K562 (cell line): ENCODE data around the gene SBF1. TPM values are rescaled to one million over a fixed set of nuclear protein-coding genes. Genes with fewer than 3 reads are reported as not detected.
A peak's percentile ranks its signal among the peaks of the same experiment; 100 is the strongest.

Experiments
- ATAC-seq: fragments of 200-7000 bp; cut with Tn5 transposase; 3 replicates; pipeline ENCODE4 v1.9.1; 2020; ENCODE audit warnings: moderate library complexity
- BruUV-seq: library from RNA; stranded (reverse); fragments of 400-500 nt; replicated peaks from 2 replicates; lab custom pipeline; 2021; lab: Mats Ljungman, UMichigan
- CTCF ChIA-PET: fragments of 300-600 bp; formaldehyde crosslinking; extraction: SDS; loops from one replicate; lab custom pipeline; 2021; ENCODE audit warnings: low intra/inter-chr PET ratio; lab: Yijun Ruan, JAX
- POLR2A ChIA-PET: fragments of 300-600, 350-650 bp; sonication (Branson Sonifier 250); formaldehyde crosslinking; extraction: SDS; loops from one replicate; lab custom pipeline; 2021; ENCODE audit warnings: antibody characterized with exemption, inconsistent platforms; lab: Yijun Ruan, JAX
- DNase-seq, 4 experiments: peaks; one replicate each; pipeline versions ENCODE4 v3.0.0 to v3.0.0-alpha.2; 2011 to 2018; ENCODE audit warnings: low spot score in 3 of 4, mixed read lengths in 3 of 4; ENCODE audit errors: extremely low read depth in 1 of 4
- FAIRE-seq: peaks from 2 replicates; lab custom pipeline; 2011; peaks lifted over from hg19 to GRCh38; lab: Jason Lieb, UNC
- H2AFZ ChIP-seq: 2 replicates; pipeline ENCODE4 v1.6.0; 2011; ENCODE audit warnings: low read depth, low read length, control low read depth, inconsistent platforms
- H3K27ac ChIP-seq: fragments of 200-600 bp; 3 replicates; pipeline ENCODE4 v1.8.0; 2011; ENCODE audit warnings: low read depth, mild to moderate bottlenecking, control low read depth, inconsistent platforms, low read length, moderate library complexity, mixed read lengths; ENCODE audit errors: extremely low read depth
- H3K27me3 ChIP-seq, 2 experiments: fragments of 300-600 bp in 1 of 2; 2 replicates in 1 of 2; 3 replicates in 1 of 2; pipeline versions ENCODE4 v1.6.0 to v1.8.0; 2011; ENCODE audit warnings: inconsistent platforms in 2 of 2, low read length in 2 of 2, mild to moderate bottlenecking in 1 of 2, mixed read lengths in 1 of 2, moderate library complexity in 1 of 2; ENCODE audit not compliant: control insufficient read depth in 2 of 2, insufficient read depth in 2 of 2
- H3K36me3 ChIP-seq: fragments of 300-600 bp; 3 replicates; pipeline ENCODE4 v1.8.0; 2011; ENCODE audit warnings: mild to moderate bottlenecking, low read length, inconsistent platforms; ENCODE audit not compliant: control insufficient read depth, insufficient read depth
- H3K4me1 ChIP-seq, 2 experiments: fragments of 200-600 bp in 1 of 2; replicated peaks in 1 of 2; 2 replicates in 1 of 2; 3 replicates in 1 of 2; pipeline versions ENCODE4 v1.5.1 to v1.8.0; 2011; ENCODE audit warnings: inconsistent platforms in 2 of 2, low read length in 2 of 2, mild to moderate bottlenecking in 1 of 2, mixed read lengths in 1 of 2, moderate library complexity in 1 of 2; ENCODE audit not compliant: control insufficient read depth in 2 of 2, insufficient read depth in 2 of 2
- H3K4me2 ChIP-seq: 2 replicates; pipeline ENCODE4 v1.6.1; 2011; ENCODE audit warnings: low read length, control low read depth, inconsistent platforms, mixed read lengths; ENCODE audit not compliant: insufficient read depth
- H3K4me3 ChIP-seq: fragments of 200-600 bp; sonication (generic), shearing (Covaris generic); 2 replicates; pipeline ENCODE4 v1.5.1; 2016; ENCODE audit warnings: control low read depth, inconsistent platforms
- H3K79me2 ChIP-seq: fragments of 200-600 bp; 3 replicates; pipeline ENCODE4 v1.8.0; 2011; ENCODE audit warnings: low read length, inconsistent platforms; ENCODE audit not compliant: control insufficient read depth, insufficient read depth
- H3K9ac ChIP-seq, 2 experiments: 2 replicates each; pipeline versions ENCODE4 v1.6.0 to v1.6.1; 2011; ENCODE audit warnings: low read depth in 2 of 2, low read length in 2 of 2, control low read depth in 1 of 2, inconsistent platforms in 1 of 2, mild to moderate bottlenecking in 1 of 2, mixed read lengths in 1 of 2; ENCODE audit not compliant: insufficient read depth in 1 of 2
- H3K9me1 ChIP-seq: one replicate; pipeline ENCODE4 v1.6.0; 2011; ENCODE audit warnings: inconsistent platforms, mild to moderate bottlenecking, low read length, moderate library complexity; ENCODE audit not compliant: control insufficient read depth, insufficient read depth
- H3K9me3 ChIP-seq: replicated peaks from 2 replicates; pipeline ENCODE4 v1.5.1; 2011; ENCODE audit warnings: low read depth, low read length, inconsistent platforms; ENCODE audit not compliant: control insufficient read depth, insufficient read depth
- H4K20me1 ChIP-seq: replicated peaks from 2 replicates; pipeline ENCODE4 v1.6.1; 2011; ENCODE audit warnings: low read length, inconsistent platforms, mixed read lengths; ENCODE audit not compliant: control insufficient read depth, insufficient read depth
- CBX8 ChIP-seq: fragments of 200-600 bp; sonication (generic); IDR thresholded peaks from 2 replicates; pipeline ENCODE4 v1.6.1; 2012; ENCODE audit warnings: borderline replicate concordance, mixed run types, low read depth, mild to moderate bottlenecking, moderate library complexity, mixed read lengths, low read length, control low read depth, inconsistent platforms; ENCODE audit not compliant: poor library complexity, severe bottlenecking; ENCODE audit errors: extremely low read depth
- POLR2G ChIP-seq: fragments of 200-400 bp; formaldehyde crosslinking; IDR thresholded peaks from 2 replicates; pipeline ENCODE4 v1.6.1; 2017; ENCODE audit warnings: low read depth, mild to moderate bottlenecking, antibody characterized with exemption, low read length, moderate library complexity
- THAP7 ChIP-seq: fragments of 250-450 bp; sonication (Bioruptor Pico); IDR thresholded peaks from 2 replicates; pipeline ENCODE4 v1.5.0; 2021
- WGBS: fragments of 100-300 bp; shearing (Covaris generic); methylation state at CpG from one replicate; pipeline ENCODE4 v1.1.6; 2016; ENCODE audit warnings: low coverage, mixed read lengths; ENCODE audit not compliant: insufficient coverage; ENCODE audit errors: missing lambda C conversion rate; 5-methylcytosine and 5-hydroxymethylcytosine counted together
- in situ Hi-C: fragments of 300-500 bp; cut with MboI; formaldehyde crosslinking; loops from 4 replicates; pipeline ENCODE4 v1.15.0; 2018; ENCODE audit warnings: inconsistent platforms, mixed read lengths
- intact Hi-C: fragments of 100-400 bp; cut with micrococcal nuclease; formaldehyde crosslinking; loops from 2 replicates; pipeline ENCODE4 v1.14.2; 2022
- polyA plus RNA-seq, 8 experiments: library from polyadenylated mRNA; depleted of rRNA in 4 of 8; stranded (reverse) in 5 of 8; unstranded in 3 of 8; fragments of >200 nt; fragmentation: Nextera tagmentation in 2 of 8; fragmentation: Illumina TruSeq in 1 of 8; extraction: Ambion mirVana in 2 of 8; extraction: Trizol in 1 of 8; gene quantifications; 2 replicates each; pipeline versions ENCODE4 v1.2.1 to v1.2.3, GENCODE V29; 2011 to 2014; ENCODE audit warnings: inconsistent platforms in 1 of 8, missing spikeins in 1 of 8
- total RNA-seq, 7 experiments: library from RNA; depleted of rRNA in 6 of 7; stranded (reverse); fragments of >200 nt in 6 of 7; fragmentation: Illumina TruSeq in 2 of 7; extraction: Trizol in 2 of 7; gene quantifications; 2 replicates each; pipeline versions ENCODE4 v1.2.1 to v1.2.3, GENCODE V29; 2011 to 2021; ENCODE audit warnings: low replicate concordance in 1 of 7
- TF ChIP-seq, protein P1 (sequence below): fragments of 450-650 bp; formaldehyde crosslinking; IDR thresholded peaks from 2 replicates; pipeline ENCODE4 v1.4.0; 2020; ENCODE audit warnings: mild to moderate bottlenecking, mixed read lengths

The SBF1 gene
- total and polyA plus RNA-seq, 9 of the 15 experiments (the other 6 are each of a cell fraction or from before 2014, with no cell fraction given) = 0.44 to 50.4 (median 11.4) TPM

DNA sequence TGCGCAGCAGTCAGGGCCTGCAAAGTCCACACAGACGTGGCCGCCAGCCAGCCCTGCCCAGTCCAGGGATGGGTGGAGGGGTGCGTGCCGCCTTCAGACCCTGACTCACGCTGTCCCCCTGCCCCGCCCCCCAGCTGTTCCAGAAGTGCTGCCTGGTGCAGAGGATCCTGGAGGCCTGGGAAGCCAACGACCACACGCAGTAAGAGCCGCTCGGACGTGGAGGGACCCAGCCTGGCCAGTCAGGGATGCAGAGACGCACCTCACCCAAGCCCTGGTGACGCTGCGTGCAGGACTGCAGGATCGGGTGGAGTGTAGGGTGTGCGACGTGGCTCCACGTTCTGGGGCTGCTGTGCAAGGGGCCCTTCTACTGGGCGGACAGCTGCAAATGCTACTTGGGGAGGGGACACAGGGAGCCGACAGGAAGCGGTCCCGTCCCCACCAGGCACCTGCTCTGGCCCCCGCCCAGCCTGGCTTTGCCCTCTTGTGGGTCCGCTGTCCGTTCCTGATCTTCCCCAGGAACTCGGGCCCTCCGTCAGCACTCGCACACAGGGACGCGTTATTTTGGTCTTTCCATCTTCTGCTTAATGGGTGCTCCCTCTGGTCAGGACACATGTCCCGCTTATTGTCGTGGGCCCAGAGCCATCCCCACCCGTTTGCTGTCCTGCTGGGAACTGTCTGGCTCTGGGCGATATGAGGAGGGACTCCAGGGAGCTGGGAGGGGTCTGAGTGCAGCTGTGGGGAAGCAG, 42.5 kb downstream of the SBF1 start:
- BruUV-seq = no TSS peak
- Histone ChIP-seq H4K20me1 (no peaks in the 10 kb centered on the region), H2AFZ (no peak overlapping the region), H3K4me1 (no peaks in the 10 kb centered on the region), H3K79me2 (no peaks in the 10 kb centered on the region), H3K27ac (no peak overlapping the region), H3K4me3 (no peak overlapping the region), H3K36me3 (peaks cover 56% of the 10 kb centered on the region; the same call in 2 of the 3 replicates), H3K4me2 (no peak overlapping the region), H3K9me1 (no peaks in the 10 kb centered on the region), H3K27me3 (no peaks in the 10 kb centered on the region), H3K9ac (no peak overlapping the region), H3K9me3 (no peaks in the 10 kb centered on the region)
- 96% methylated on average over 22 of the region's 35 CpGs for WGBS
- in situ Hi-C loops = no loop called here
- TF ChIP-seq CBX8 = no peak
- peak; percentile 47; the same call in 1 of the 2 replicates for TF ChIP-seq POLR2G
- no peak for FAIRE-seq
- intact Hi-C loops = no loop called here
- no peak for DNase-seq
- CTCF ChIA-PET = no interaction called here
- ATAC-seq = no peak
- POLR2A ChIA-PET = no interaction called here

- Histone ChIP-seq H4K20me1 (no peaks in the 10 kb centered on the region), H3K4me1 (no peaks in the 10 kb centered on the region; a peak in 2 of 5 replicates), H3K9me1 (no peaks in the 10 kb centered on the region), H3K4me3 (no peak overlapping the region), H3K9me3 (no peaks in the 10 kb centered on the region), H3K27ac (no peak overlapping the region), H3K4me2 (no peak overlapping the region), H3K27me3 (no peaks in the 10 kb centered on the region), H2AFZ (no peak overlapping the region), H3K79me2 (no peaks in the 10 kb centered on the region), H3K9ac (no peak overlapping the region), H3K36me3 (peaks cover 70% of the 10 kb centered on the region; the same call in 2 of the 3 replicates)
- POLR2A ChIA-PET = no interaction called here
- BruUV-seq = no TSS peak
- DNase-seq = no peak
- CTCF ChIA-PET = no interaction called here
- intact Hi-C loops (no loop called here), in situ Hi-C loops (no loop called here)
- FAIRE-seq = no peak
- TF ChIP-seq THAP7 (CRISPR knock-in tag) = no peak
- TF ChIP-seq, protein P1, sequence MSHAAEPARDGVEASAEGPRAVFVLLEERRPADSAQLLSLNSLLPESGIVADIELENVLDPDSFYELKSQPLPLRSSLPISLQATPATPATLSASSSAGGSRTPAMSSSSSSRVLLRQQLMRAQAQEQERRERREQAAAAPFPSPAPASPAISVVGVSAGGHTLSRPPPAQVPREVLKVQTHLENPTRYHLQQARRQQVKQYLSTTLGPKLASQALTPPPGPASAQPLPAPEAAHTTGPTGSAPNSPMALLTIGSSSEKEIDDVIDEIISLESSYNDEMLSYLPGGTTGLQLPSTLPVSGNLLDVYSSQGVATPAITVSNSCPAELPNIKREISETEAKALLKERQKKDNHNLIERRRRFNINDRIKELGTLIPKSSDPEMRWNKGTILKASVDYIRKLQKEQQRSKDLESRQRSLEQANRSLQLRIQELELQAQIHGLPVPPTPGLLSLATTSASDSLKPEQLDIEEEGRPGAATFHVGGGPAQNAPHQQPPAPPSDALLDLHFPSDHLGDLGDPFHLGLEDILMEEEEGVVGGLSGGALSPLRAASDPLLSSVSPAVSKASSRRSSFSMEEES = peak; percentile 48; the same call in 1 of the 2 replicates
- WGBS = 89% methylated on average over 10 of the region's 12 CpGs
- no peak for ATAC-seq
These were observed 49.5 kb downstream of the SBF1 start for GRCh38 chr22:50425179-50425916.
